ENCODE results near the gene PNLIP.

PNLIP gene

GRCh38 chr10:116594525-116595035, 48.8 kb downstream of the PNLIP start:
- H3K27ac Mint-ChIP-seq, result no peak overlapping the region

DNA sequence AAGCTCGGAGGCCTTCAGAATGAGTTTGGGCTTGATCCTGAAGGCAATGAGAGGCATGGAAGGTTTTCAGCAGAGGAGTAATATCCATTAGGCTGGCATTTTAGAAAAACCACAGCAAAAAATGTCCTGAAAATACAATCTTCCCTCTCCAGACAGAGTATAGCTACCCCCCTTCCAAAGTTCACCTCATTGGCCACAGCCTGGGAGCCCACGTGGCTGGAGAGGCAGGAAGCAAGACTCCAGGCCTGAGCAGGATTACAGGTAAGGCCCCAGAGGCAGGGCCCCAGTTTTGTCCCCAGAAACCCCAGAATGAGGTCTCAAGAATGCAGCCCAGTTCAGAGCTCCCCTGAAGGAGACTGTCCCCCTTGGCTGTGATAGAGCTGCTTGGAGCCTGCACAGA, 50.3 kb downstream of the PNLIP start:
- Mint-ChIP-seq H3K4me1 (no peaks in the 10 kb centered on the region), H3K27ac (no peak overlapping the region), H3K36me3 (no peaks in the 10 kb centered on the region), H3K4me3 (no peak overlapping the region), H3K27me3 (no peaks in the 10 kb centered on the region), H3K9me3 (no peaks in the 10 kb centered on the region)
- ATAC-seq (ENCODE audit: low read depth), result no peak
- no peak for DNase-seq (ENCODE audit: low spot score in 2 of 2)

More at GRCh38 chr10:116594525-116595035, 48.8 kb downstream of the PNLIP start:
- Mint-ChIP-seq H3K4me1 (no peaks in the 10 kb centered on the region), H3K27me3 (no peaks in the 10 kb centered on the region), H3K9me3 (no peaks in the 10 kb centered on the region), H3K36me3 (no peaks in the 10 kb centered on the region), H3K4me3 (no peak overlapping the region)
- ATAC-seq (ENCODE audit: low read depth) (no peak), DNase-seq (ENCODE audit: low spot score in 2 of 2) (no peak)

DNA sequence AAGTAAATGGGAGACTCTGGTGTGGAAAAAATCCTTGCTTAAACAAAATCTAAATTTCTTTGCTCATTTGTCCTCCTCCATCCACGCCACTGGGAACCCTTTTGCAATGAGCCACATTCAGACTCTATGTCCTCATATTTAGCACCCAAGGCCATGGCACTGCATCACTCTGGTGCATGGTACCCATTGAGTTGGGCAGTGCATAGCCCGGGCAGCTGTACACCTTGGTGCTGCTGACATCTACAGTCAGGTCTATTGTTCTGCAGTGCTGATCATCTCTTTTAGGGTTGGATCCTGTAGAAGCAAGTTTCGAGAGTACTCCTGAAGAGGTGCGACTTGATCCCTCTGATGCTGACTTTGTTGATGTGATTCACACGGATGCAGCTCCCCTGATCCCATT, 51.8 kb downstream of the PNLIP start:
- no peak for ATAC-seq (ENCODE audit: low read depth)
- Mint-ChIP-seq H3K27me3 (no peaks in the 10 kb centered on the region), H3K4me1 (no peaks in the 10 kb centered on the region), H3K4me3 (no peak overlapping the region), H3K27ac (no peak overlapping the region), H3K9me3 (no peaks in the 10 kb centered on the region), H3K36me3 (no peaks in the 10 kb centered on the region)
- no peak for DNase-seq (ENCODE audit: low spot score in 2 of 2)

- Mint-ChIP-seq H3K36me3 (no peaks in the 10 kb centered on the region), H3K27ac (no peak overlapping the region), H3K4me3 (no peak overlapping the region), H3K4me1 (no peaks in the 10 kb centered on the region), H3K27me3 (no peaks in the 10 kb centered on the region), H3K9me3 (no peaks in the 10 kb centered on the region)
- no peak for DNase-seq (ENCODE audit: low spot score in 2 of 2)
- no peak for ATAC-seq (ENCODE audit: low read depth)
Measured at GRCh38 chr10:116598329-116598728, 52.6 kb downstream of the PNLIP start.

DNA sequence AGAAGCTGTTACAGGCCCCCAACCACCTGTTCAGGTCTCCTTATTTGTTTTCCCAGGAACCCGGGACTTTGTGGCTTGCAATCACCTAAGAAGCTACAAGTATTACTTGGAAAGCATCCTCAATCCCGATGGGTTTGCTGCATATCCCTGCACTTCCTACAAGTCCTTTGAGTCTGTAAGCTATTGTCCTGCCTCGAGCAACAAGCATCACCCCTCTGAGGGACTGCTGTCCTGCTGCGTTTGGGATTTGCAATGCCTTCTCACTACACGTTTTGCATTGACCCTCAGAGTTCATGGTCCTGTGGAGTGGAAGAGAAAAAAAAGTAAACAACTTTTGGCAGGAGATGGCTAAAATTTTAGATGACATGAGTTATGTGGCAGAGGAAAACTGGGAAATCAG, 54.3 kb downstream of the PNLIP start:
- no peak overlapping the region for H3K27ac Mint-ChIP-seq
- no peak for DNase-seq (ENCODE audit: low spot score in 2 of 2)
- H3K4me3 Mint-ChIP-seq, result no peak overlapping the region

DNA sequence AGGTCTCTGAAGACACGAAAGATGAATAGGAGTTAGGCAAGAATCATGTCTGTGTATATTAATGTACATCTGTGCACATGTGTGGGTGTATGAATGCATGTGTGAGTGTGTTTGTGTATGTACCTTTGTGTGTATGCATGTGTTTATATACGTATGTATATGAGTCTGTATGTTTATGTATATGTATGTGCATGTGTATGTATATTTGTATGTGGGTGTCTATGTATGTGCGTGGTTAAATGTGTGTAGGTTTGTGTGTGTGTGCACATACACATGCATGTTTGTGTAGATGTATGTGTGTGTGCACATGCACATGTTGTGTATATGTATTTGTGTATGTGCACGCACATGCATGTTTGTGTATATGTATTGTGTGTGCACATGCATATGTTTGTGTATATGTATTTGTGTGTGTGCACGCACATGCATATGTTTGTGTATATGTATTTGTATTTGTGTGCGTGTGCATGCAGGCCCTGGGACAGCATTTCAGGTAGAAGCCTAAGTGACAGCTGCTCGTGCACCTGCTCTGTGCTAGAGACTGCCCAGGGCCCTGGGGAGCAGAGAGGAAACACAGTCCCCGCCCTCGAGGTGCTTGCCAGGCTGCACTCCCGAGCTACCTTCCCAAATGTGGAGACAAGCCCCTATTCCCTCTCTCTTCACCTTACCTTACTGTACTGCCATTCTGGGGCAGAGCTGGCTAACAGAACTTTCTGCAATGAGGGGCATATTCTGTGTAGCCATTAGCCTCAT, 57.1 kb downstream of the PNLIP start:
- DNase-seq (ENCODE audit: low spot score in 2 of 2) (no peak), ATAC-seq (ENCODE audit: low read depth) (no peak)
- H3K9me3 Mint-ChIP-seq, result peaks cover 2% of the 10 kb centered on the region
- H3K27me3 Mint-ChIP-seq, result peaks cover 4% of the 10 kb centered on the region
- no peak overlapping the region for H3K4me3 Mint-ChIP-seq
- no peaks in the 10 kb centered on the region for H3K4me1 Mint-ChIP-seq
- no peak overlapping the region for H3K27ac Mint-ChIP-seq
- no peaks in the 10 kb centered on the region for H3K36me3 Mint-ChIP-seq

More for the DNA sequence above, 54.3 kb downstream of the PNLIP start:
- Mint-ChIP-seq H3K9me3 (no peaks in the 10 kb centered on the region), H3K4me1 (no peaks in the 10 kb centered on the region), H3K27me3 (no peaks in the 10 kb centered on the region), H3K36me3 (no peaks in the 10 kb centered on the region)
- no peak for ATAC-seq (ENCODE audit: low read depth)

DNA sequence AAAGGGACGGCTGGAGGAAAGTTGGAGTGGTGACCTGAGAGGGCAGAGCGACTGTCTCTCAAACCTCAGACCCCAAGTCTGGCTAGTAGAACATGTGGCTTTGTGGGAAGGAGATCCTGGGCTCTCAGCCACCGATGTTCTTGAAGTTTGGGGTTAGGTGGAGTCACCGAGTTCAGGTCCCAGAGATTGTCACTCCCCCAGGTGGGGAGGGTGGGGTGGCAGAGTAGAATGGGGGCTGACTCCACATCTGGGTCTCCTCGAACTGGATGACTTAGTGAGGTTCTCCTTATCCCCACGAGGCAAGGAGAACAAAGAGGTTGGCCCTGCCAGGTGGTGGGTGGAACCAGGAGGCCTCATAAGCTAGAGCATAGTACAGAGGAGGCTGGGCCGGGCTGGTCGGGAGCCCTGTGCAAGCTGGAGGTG, 60.3 kb downstream of the PNLIP start:
- H3K27me3 Mint-ChIP-seq, result peaks cover 7% of the 10 kb centered on the region
- no peak overlapping the region for H3K27ac Mint-ChIP-seq
- H3K9me3 Mint-ChIP-seq, result peaks cover 3% of the 10 kb centered on the region
- H3K4me3 Mint-ChIP-seq, result no peak overlapping the region
- H3K4me1 Mint-ChIP-seq, result no peaks in the 10 kb centered on the region
- H3K36me3 Mint-ChIP-seq, result no peaks in the 10 kb centered on the region
- DNase-seq (ENCODE audit: low spot score in 2 of 2) (no peak), ATAC-seq (ENCODE audit: low read depth) (no peak)

- no peaks in the 10 kb centered on the region for H3K36me3 Mint-ChIP-seq
- no peak overlapping the region for H3K4me3 Mint-ChIP-seq
- ATAC-seq (ENCODE audit: low read depth) (no peak), DNase-seq (ENCODE audit: low spot score in 2 of 2) (no peak)
- no peak overlapping the region for H3K27ac Mint-ChIP-seq
- peaks cover 3% of the 10 kb centered on the region for H3K9me3 Mint-ChIP-seq
- H3K27me3 Mint-ChIP-seq, result peaks cover 7% of the 10 kb centered on the region
- no peaks in the 10 kb centered on the region for H3K4me1 Mint-ChIP-seq
Measured at GRCh38 chr10:116607336-116607735, 61.6 kb downstream of the PNLIP start.

DNA sequence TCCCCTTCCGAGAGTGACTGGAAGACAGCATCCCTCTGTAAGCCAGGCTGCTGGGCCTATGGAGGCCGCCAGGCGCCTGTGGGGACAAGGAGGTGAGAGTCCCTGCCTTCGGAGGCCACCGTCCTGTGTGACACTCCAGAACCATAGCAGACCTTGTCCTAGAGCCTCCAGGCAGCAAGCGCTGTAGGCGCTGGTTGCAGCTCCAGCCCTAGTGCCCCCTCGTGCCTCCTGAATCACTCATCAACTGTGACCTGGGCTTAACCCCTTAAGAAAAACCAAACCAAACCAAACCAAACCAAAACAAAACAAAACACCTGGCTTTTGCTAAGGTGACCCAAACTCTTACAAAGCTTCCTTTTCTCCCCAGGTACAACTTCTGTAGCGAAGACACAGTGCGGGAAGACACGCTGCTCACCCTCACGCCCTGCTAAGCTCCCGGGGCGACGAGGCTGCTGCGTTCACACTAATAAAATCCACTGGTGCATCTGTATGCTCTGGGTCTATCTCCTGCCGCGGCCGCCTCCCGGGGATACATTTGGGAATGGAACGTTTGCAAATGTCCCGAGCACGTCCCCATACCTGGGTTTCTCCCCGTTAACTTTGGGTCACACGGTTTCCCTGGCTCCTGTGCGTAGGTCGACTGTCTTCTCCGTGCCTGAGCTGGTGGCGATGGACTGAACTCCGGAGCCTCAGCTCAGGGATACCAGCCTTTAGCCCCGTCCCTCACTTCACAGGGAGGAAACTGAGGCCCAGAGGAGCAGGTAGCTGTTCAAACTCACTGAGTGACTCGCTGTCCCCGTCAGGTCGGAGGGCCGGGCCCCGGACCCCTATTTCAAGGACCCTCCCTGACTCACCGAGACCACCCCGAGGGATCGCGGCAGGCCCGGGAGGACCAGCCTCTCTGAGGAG, 63.2 kb downstream of the PNLIP start:
- Mint-ChIP-seq H3K9me3 (peaks cover 3% of the 10 kb centered on the region), H3K27me3 (peaks cover 7% of the 10 kb centered on the region), H3K27ac (no peak overlapping the region), H3K36me3 (no peaks in the 10 kb centered on the region), H3K4me1 (no peaks in the 10 kb centered on the region), H3K4me3 (no peak overlapping the region)
- DNase-seq (ENCODE audit: low spot score in 2 of 2) (no peak), ATAC-seq (ENCODE audit: low read depth) (no peak)

DNA sequence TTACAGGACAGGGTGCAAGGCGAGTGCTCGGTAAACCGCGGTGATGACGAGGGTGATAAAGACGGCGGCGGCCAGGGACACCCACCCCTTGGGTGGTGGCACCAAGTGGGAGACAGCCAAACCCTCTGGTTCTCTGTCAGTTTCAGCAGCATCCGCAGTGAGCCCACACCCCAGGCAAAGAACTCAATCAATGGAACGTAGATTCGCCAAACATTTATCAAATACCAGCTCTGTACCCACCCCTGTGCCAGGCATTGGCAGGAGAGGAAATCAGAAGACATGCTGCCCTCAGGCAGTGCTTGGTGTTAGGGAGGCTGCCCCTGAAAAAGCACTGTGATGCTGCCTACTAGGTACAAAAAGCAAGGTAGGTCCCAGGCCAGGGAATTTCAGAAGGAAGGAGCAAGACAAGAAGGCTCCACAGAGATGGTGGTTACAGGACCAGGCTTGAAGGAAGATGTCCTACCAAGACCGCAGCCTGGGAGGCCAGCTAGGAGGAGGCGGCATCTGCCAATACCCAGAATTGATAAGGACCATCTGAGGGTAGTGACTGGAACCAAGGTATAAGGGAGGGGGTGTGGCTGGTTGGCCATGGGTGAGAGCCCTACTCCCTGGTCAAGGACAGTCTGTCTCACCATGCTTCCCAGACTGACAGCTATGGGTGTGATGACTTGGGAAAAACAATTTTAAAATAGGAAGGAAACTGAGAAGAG, 64.9 kb downstream of the PNLIP start:
- Mint-ChIP-seq H3K4me3 (no peak overlapping the region), H3K36me3 (no peaks in the 10 kb centered on the region), H3K9me3 (peaks cover 7% of the 10 kb centered on the region), H3K4me1 (no peaks in the 10 kb centered on the region), H3K27ac (no peak overlapping the region), H3K27me3 (peaks cover 9% of the 10 kb centered on the region)
- ATAC-seq (ENCODE audit: low read depth) (no peak), DNase-seq (ENCODE audit: low spot score in 2 of 2) (no peak)

- ATAC-seq (ENCODE audit: low read depth) (no peak), DNase-seq (ENCODE audit: low spot score in 2 of 2) (no peak)
- Mint-ChIP-seq H3K27ac (no peak overlapping the region), H3K27me3 (peaks cover 9% of the 10 kb centered on the region), H3K9me3 (peaks cover 8% of the 10 kb centered on the region), H3K4me3 (no peak overlapping the region), H3K36me3 (no peaks in the 10 kb centered on the region), H3K4me1 (no peaks in the 10 kb centered on the region)
Measured at GRCh38 chr10:116611153-116611545, 65.4 kb downstream of the PNLIP start.

- no peaks in the 10 kb centered on the region for H3K4me1 Mint-ChIP-seq
- H3K27ac Mint-ChIP-seq, result no peak overlapping the region
Measured at GRCh38 chr10:116612107-116612769, 66.5 kb downstream of the PNLIP start.

DNA sequence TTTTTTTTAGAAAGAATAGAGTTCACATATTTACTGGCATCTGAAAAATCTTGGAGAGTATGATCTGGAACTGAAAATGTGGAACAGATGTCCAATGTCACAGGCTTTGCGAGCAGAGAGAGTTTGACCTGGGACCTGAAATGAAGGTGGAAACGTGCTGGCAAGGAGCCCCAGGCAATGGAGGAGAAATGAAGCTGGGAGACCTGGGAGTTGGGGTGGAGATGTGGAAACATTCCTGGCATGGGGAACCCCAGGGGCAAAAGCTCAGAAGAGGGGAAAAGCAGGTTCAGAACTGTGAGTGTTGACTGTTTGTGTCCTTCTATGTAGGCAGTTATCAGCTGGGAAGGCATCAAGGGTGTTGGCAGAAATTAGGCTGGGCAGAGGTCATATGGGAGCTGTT, 67.7 kb downstream of the PNLIP start:
- Mint-ChIP-seq H3K36me3 (no peaks in the 10 kb centered on the region), H3K9me3 (peaks cover 6% of the 10 kb centered on the region), H3K27me3 (peaks cover 5% of the 10 kb centered on the region), H3K4me1 (no peaks in the 10 kb centered on the region), H3K4me3 (no peak overlapping the region), H3K27ac (no peak overlapping the region)
- DNase-seq (ENCODE audit: low spot score in 2 of 2), result no peak
- no peak for ATAC-seq (ENCODE audit: low read depth)

More at GRCh38 chr10:116612107-116612769, 66.5 kb downstream of the PNLIP start:
- no peak for DNase-seq (ENCODE audit: low spot score in 2 of 2)
- Mint-ChIP-seq H3K9me3 (peaks cover 6% of the 10 kb centered on the region), H3K27me3 (peaks cover 7% of the 10 kb centered on the region), H3K4me3 (no peak overlapping the region), H3K36me3 (no peaks in the 10 kb centered on the region)
- ATAC-seq (ENCODE audit: low read depth), result no peak

Data from memory B cell (primary cell).